GM12875 (cell line): ENCODE results near the gene PLAGL2.

Experiments
- H3K4me3 ChIP-seq: one replicate; pipeline ENCODE4 v1.5.1; 2011; ENCODE audit warnings: low read depth, low read length, control low read depth
- TF ChIP-seq, protein P1 (sequence below): IDR thresholded peaks from 2 replicates; pipeline ENCODE4 v1.5.1; 2011; ENCODE audit warnings: low read depth, mild to moderate bottlenecking, control low read depth, inconsistent platforms, low read length, moderate library complexity, borderline replicate concordance; ENCODE audit not compliant: insufficient read depth

PLAGL2 gene

DNA sequence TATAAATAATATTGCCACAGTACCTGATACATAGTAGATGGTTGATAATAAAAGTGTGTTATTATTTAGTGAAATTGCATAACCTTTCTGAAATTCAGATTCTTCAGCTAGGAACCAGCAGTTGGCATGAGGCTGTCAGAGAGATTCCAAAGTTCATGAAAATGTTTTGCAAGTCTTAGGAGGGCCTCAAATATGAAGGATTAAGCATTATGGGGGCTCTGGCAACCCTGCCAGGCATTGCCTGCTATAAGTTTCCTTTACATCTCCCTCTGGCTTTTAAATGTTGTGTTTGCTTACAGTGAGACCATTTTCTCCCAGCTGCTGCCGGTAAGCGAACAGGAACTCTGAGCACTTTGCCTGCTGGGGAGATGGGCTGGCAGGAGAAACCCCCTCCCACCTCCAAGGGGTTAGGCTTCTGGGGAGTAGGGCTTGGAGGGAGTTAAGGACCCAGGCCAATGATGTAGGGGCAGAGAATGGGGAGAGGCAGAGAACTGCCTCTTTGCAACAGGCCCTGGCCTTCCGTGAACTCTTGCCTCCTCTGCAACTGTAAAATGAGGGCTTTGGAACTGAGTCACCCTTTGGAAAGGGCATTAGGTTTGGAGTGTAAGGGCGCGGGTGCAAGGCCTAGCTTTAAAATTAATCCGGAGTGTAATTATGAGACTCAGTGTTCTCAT, 36.7 kb upstream of the PLAGL2 start:
- TF ChIP-seq, protein P1, sequence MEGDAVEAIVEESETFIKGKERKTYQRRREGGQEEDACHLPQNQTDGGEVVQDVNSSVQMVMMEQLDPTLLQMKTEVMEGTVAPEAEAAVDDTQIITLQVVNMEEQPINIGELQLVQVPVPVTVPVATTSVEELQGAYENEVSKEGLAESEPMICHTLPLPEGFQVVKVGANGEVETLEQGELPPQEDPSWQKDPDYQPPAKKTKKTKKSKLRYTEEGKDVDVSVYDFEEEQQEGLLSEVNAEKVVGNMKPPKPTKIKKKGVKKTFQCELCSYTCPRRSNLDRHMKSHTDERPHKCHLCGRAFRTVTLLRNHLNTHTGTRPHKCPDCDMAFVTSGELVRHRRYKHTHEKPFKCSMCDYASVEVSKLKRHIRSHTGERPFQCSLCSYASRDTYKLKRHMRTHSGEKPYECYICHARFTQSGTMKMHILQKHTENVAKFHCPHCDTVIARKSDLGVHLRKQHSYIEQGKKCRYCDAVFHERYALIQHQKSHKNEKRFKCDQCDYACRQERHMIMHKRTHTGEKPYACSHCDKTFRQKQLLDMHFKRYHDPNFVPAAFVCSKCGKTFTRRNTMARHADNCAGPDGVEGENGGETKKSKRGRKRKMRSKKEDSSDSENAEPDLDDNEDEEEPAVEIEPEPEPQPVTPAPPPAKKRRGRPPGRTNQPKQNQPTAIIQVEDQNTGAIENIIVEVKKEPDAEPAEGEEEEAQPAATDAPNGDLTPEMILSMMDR, result no peak
- no peak overlapping the region for H3K4me3 ChIP-seq

DNA sequence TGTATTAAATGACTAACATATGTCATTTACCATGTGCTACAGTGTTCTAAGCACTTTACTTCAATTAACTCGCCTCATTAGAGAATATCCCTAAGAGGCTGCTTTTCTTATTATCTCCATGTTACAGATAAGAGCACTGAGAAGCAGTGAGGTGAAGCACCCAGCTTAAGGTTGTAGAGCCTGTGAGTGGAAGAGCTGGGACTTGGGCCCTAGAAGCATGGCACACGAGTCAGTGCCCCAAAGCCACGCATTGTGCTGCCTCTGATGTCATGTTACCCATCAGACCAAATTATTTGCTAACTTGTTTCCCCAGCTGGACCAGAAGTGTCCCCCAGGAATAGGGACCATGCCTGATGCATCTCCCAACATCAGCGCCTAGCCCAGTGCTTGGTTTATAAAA, 34.3 kb upstream of the PLAGL2 start:
- no peak overlapping the region for H3K4me3 ChIP-seq
- TF ChIP-seq, protein P1, result no peak

DNA sequence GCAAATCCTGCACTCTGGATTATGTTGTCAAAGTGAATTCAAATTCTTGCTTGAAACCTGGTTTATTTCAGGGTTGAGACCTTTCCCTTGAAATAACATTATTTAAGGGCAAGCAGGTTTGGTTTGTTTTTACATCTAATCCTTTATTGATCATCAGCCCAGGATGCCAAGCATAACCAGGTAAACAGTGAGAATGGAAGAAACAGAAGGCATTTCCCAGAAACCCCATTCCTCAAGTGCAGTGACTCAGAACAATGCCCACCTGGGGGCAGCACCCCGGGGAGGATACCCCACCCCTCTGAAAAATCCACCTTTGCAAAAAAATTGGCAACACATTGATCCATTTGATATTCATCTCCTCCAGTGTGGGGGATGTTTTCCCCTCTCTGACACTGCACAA, 32.7 kb upstream of the PLAGL2 start:
- TF ChIP-seq, protein P1, result no peak
- H3K4me3 ChIP-seq, result no peak overlapping the region

DNA sequence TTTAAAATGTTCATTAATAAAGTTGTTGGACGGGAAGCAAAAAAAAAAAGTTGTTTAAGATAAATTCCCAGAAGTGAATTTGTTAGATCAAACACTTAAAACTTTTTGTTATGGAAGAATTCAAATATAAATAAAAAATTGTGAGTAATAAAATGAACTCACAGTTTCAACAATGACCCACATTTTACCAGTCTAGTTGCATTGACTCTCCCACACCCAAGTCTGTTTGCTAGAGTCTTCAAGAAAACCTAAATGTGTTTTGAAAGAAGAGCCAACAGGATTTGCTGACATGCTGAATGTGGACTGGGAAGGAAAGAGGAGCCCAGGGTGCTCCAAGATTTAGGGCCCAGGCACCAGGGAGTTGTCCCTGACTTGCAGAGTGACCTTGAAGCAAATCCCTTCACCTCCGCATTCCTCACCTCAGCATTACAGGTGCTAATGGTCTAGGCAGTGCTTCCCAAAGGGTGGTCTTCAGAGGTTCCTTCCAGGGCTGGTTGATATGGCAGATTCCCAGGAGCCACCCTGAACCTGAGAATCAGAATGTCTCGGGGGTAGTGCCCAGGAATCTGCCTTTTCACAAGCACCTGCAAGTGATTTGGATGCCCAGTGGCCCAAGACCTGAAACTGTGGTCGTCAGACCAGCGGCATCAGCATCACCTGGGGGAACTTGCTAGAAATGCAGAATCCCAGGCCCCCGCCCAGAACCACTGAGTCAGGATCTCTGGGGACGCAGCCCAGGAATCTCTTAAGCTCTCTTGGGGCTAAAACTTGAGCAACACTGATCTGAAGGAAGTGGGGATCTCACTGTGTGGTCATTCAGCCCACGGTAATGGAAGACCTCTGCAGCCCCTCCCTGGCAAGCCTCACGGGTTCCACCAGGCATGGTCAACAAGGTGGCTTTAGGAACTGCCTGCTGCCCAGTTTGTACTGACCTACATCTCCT, 31.2 kb upstream of the PLAGL2 start:
- no peak overlapping the region for H3K4me3 ChIP-seq
- TF ChIP-seq, protein P1, result no peak

DNA sequence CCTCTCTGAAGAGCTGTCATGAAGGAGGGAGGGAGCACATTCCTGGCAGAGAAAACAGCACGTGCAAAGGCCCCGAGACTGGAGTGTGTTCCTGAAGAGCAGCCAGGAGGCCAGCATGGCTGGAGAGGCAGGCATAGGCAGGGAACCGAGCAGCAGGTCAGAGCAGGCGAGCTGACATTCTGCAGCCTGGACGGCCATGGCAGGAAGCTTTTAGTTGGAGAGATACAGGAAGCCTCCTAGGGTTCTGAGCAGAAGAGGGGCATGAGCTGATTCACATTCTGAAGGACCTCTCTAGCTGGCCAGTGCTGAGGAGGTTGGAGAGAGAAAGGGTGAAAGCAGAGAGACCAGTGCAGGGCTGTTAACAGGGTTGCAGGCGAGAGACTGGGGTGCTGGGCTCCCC, 29.9 kb upstream of the PLAGL2 start:
- TF ChIP-seq, protein P1, result no peak
- no peak overlapping the region for H3K4me3 ChIP-seq

DNA sequence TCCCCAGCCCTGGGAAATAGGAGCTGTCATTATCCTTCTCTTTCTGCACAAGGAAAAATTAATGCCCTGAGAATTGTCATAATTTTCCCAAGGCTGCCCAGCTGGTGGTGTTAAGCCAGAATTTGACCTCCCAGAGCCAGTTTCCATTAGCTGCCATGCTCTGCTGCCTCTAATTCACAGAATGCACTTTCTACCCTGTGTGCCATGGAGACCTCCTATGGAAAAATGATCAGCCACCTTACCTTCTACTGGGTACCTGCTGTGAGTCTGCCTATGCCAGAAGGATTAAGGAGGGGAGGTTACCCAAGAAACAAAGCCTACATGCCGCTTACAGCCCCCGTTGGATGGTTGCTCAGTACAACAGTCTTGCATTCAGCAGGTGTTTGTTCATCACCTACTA, 29.3 kb upstream of the PLAGL2 start:
- TF ChIP-seq, protein P1, result no peak
- no peak overlapping the region for H3K4me3 ChIP-seq
